ENCODE data around the gene CSTPP1.
"Not testable (repeated sequence)": the region's sequence is repeated elsewhere in the genome, so short reads cannot be mapped to it uniquely, and the experiment has no call there.

The CSTPP1 gene

GRCh38 chr11:46992386-46992785, 55.8 kb downstream of the CSTPP1 start:
- not testable (repeated sequence) for DNase-seq

- not testable (repeated sequence) for DNase-seq
Measured at GRCh38 chr11:46997796-46998195, 61.2 kb downstream of the CSTPP1 start.

GRCh38 chr11:46999217-46999616, 62.7 kb downstream of the CSTPP1 start:
- no peak for DNase-seq

- no peak for DNase-seq
Measured at GRCh38 chr11:47000033-47000432, 63.5 kb downstream of the CSTPP1 start.

- no peak for DNase-seq
Measured at GRCh38 chr11:47001781-47002181, 65.2 kb downstream of the CSTPP1 start.

GRCh38 chr11:47002390-47002789, 65.8 kb downstream of the CSTPP1 start:
- no peak for DNase-seq

- DNase-seq, result no peak
Measured at GRCh38 chr11:47003180-47003877, 66.8 kb downstream of the CSTPP1 start.

GRCh38 chr11:47004595-47005033, 68.1 kb downstream of the CSTPP1 start:
- DNase-seq, result no peak

- DNase-seq, result no peak
Measured at GRCh38 chr11:47005441-47005840, 68.9 kb downstream of the CSTPP1 start.

- no peak for DNase-seq
Measured at GRCh38 chr11:47007579-47007978, 71.0 kb downstream of the CSTPP1 start.

GRCh38 chr11:47010179-47010578, 73.6 kb downstream of the CSTPP1 start:
- no peak for DNase-seq

GRCh38 chr11:47014097-47014496, 77.5 kb downstream of the CSTPP1 start:
- no peak for DNase-seq

GRCh38 chr11:47018637-47019036, 82.1 kb downstream of the CSTPP1 start:
- DNase-seq, result no peak

- DNase-seq, result no peak
Measured at GRCh38 chr11:47020793-47021526, 84.4 kb downstream of the CSTPP1 start.

GRCh38 chr11:47021527-47021818, 84.9 kb downstream of the CSTPP1 start:
- no peak for DNase-seq

GRCh38 chr11:47021965-47022364, 85.4 kb downstream of the CSTPP1 start:
- no peak for DNase-seq

GRCh38 chr11:47028195-47029093, 91.9 kb downstream of the CSTPP1 start:
- no peak for DNase-seq

GRCh38 chr11:47033439-47033838, 96.9 kb downstream of the CSTPP1 start:
- DNase-seq, result no peak

GRCh38 chr11:47034091-47034490, 97.5 kb downstream of the CSTPP1 start:
- DNase-seq, result no peak

- no peak for DNase-seq
Measured at GRCh38 chr11:47035108-47035507, 98.5 kb downstream of the CSTPP1 start.

- DNase-seq, result no peak
Measured at GRCh38 chr11:47044119-47044518, 107.6 kb downstream of the CSTPP1 start.

- no peak for DNase-seq
Measured at GRCh38 chr11:47047972-47048371, 111.4 kb downstream of the CSTPP1 start.

GRCh38 chr11:47050284-47050683, 113.7 kb downstream of the CSTPP1 start:
- no peak for DNase-seq

- DNase-seq, result no peak
Measured at GRCh38 chr11:47051217-47051616, 114.7 kb downstream of the CSTPP1 start.
